OCI-LY1 (cell line): ENCODE data around the gene CHST7.

Source experiments
- CTCF ChIP-seq: fragments of 200-600 bp; sonication (generic), shearing (Covaris generic); IDR thresholded peaks from 2 replicates; pipeline ENCODE4 v1.5.1; 2017; ENCODE audit warnings: mild to moderate bottlenecking, antibody characterized with exemption, low read length, moderate library complexity, mixed read lengths
- EZH2 ChIP-seq: fragments of 200-600 bp; sonication (generic), shearing (Covaris generic); IDR thresholded peaks from 2 replicates; pipeline ENCODE4 v1.8.0; 2017; ENCODE audit warnings: borderline replicate concordance, mixed run types, mild to moderate bottlenecking, antibody characterized with exemption, low read length, moderate library complexity, mixed read lengths

- TF ChIP-seq CTCF, result no peak
- TF ChIP-seq EZH2, result no peak
These were observed 62.7 kb downstream of the CHST7 start for GRCh38 chrX:46636223-46636622.
